Measurements from ENCODE around the gene ABCA13.

- TF ChIP-seq EZH2 (IDR thresholded peaks at IDR 0.05; ENCODE audit: insufficient read depth, poor library complexity, severe bottlenecking) = no peak
- TF ChIP-seq EZH2phosphoT487 (IDR thresholded peaks at IDR 0.05; ENCODE audit: insufficient read depth, low read depth) = no peak
Measured at GRCh38 chr7:48255046-48255445, 83.8 kb downstream of the ABCA13 start.

All from GM23248 (cell line).